ENCODE measurements around the gene DMD.

DMD gene

GRCh38 chrX:31237189-31237588 lies 1974.2 kb downstream of the DMD start:
- H3K4me1 Mint-ChIP-seq: peaks cover 13% of the 10 kb centered on the region
- no peak overlapping the region for H3K4me3 Mint-ChIP-seq
- no peaks in the 10 kb centered on the region for H3K36me3 Mint-ChIP-seq (ENCODE audit: low read depth)
- H3K27me3 Mint-ChIP-seq (ENCODE audit: low read depth): no peaks in the 10 kb centered on the region
- H3K9me3 Mint-ChIP-seq: no peaks in the 10 kb centered on the region
- no peak for TF ChIP-seq CTCF (IDR thresholded peaks at IDR 0.05; ENCODE audit: unreplicated experiment in 3 of 3)
- H3K27ac Mint-ChIP-seq: peak overlapping the region in 2 of 3 experiments; percentile 15 to 78

- Mint-ChIP-seq H3K27ac (peak overlapping the region in 1 of 3 experiments; percentile 77), H3K9me3 (no peaks in the 10 kb centered on the region), H3K36me3 (ENCODE audit: low read depth) (no peaks in the 10 kb centered on the region), H3K4me1 (peaks cover 13% of the 10 kb centered on the region), H3K4me3 (no peak overlapping the region), H3K27me3 (ENCODE audit: low read depth) (no peaks in the 10 kb centered on the region)
- TF ChIP-seq CTCF (IDR thresholded peaks at IDR 0.05; ENCODE audit: unreplicated experiment in 3 of 3): no peak
Observed at GRCh38 chrX:31236231-31236630, 1975.1 kb downstream of the DMD start.

DNA sequence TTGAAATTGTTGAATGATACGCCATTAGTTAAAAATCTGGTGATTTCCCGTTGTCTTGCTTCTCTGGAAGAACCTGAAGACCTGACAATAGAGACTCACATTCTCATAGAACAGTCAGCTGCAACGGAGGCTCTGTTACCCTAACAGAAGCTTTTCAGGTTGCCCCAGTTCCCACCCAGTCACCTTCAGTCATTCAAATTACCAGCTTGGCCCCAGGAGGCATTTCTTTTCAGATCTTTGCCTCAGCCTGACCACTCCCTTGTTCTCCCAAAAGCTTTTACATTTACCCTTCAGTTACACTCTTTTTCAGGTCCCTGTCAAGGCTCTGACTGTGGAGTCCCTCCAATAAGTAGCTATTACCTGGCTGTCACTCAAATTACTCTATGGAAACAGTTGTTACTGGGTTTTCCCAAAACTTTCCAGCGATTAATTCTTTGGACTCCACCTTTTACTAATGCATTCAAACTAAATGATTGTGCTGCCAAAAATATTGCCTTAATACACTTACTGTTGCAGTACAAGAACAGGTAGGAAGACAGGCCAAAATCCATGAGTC lies 1977.3 kb downstream of the DMD start:
- H3K4me1 Mint-ChIP-seq: peaks cover 13% of the 10 kb centered on the region
- peak overlapping the region in 1 of 3 experiments; percentile 14 for H3K27ac Mint-ChIP-seq
- H3K9me3 Mint-ChIP-seq: no peaks in the 10 kb centered on the region
- no peaks in the 10 kb centered on the region for H3K27me3 Mint-ChIP-seq (ENCODE audit: low read depth)
- no peaks in the 10 kb centered on the region for H3K36me3 Mint-ChIP-seq (ENCODE audit: low read depth)
- TF ChIP-seq CTCF (IDR thresholded peaks at IDR 0.05; ENCODE audit: unreplicated experiment in 3 of 3): no peak
- no peak overlapping the region for H3K4me3 Mint-ChIP-seq

GRCh38 chrX:31232506-31232905 lies 1978.8 kb downstream of the DMD start:
- Mint-ChIP-seq H3K4me3 (no peak overlapping the region), H3K27ac (no peak overlapping the region), H3K27me3 (ENCODE audit: low read depth) (no peaks in the 10 kb centered on the region), H3K4me1 (peaks cover 17% of the 10 kb centered on the region), H3K9me3 (no peaks in the 10 kb centered on the region), H3K36me3 (ENCODE audit: low read depth) (no peaks in the 10 kb centered on the region)
- no peak for TF ChIP-seq CTCF (IDR thresholded peaks at IDR 0.05; ENCODE audit: unreplicated experiment in 3 of 3)

DNA sequence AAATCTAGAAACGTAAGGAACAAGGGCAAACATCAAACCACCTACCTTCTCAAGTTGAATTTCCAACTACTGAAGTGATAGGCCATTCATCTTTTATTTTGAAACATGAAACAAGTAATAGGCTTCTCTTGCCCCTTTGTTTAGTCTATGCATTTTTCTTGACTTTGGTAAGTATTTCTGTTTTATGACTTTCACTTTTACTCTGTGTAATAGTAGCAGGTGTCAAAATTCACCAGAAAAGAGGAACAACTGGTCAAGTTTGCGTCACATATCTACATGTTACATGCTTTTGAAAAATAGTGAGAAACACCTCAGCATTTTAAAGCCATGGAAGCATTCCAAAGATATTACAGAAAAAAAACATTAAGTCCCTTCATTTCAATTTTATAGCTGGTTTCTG lies 1982.4 kb downstream of the DMD start:
- Mint-ChIP-seq H3K27ac (peak overlapping the region; percentile 76 to 82 (median 79)), H3K4me1 (peaks cover 9% of the 10 kb centered on the region), H3K4me3 (no peak overlapping the region), H3K9me3 (peaks cover 5% of the 10 kb centered on the region), H3K36me3 (ENCODE audit: low read depth) (no peaks in the 10 kb centered on the region), H3K27me3 (ENCODE audit: low read depth) (no peaks in the 10 kb centered on the region)
- TF ChIP-seq CTCF (IDR thresholded peaks at IDR 0.05; ENCODE audit: unreplicated experiment in 3 of 3): no peak

DNA sequence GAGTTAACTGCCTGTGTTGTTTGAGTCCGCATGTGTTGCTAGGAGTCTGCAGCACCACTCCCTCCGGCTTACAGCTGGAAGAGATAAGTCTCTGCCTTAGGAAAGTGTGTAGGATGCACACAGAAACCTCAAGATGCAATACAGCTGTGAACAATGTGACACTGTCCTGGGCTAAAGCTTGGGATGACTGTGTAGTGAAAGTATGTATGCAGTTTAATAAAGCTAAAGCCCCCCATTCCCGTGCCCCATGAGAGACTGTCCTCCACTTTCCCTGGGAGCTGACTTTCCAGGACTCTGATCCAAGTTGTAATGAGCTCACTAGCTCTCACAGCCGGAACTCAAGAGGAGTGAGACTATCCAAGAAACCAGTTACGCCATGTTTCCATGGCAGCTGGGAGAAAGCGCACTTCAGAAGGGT lies 1982.9 kb downstream of the DMD start:
- peak overlapping the region in 1 of 3 experiments; percentile 32 for H3K4me3 Mint-ChIP-seq
- peak overlapping the region; percentile 76 to 82 (median 79) for H3K27ac Mint-ChIP-seq
- H3K27me3 Mint-ChIP-seq (ENCODE audit: low read depth): no peaks in the 10 kb centered on the region
- peaks cover 9% of the 10 kb centered on the region for H3K4me1 Mint-ChIP-seq
- H3K36me3 Mint-ChIP-seq (ENCODE audit: low read depth): no peaks in the 10 kb centered on the region
- TF ChIP-seq CTCF (IDR thresholded peaks at IDR 0.05; ENCODE audit: unreplicated experiment in 3 of 3): no peak
- peaks cover 5% of the 10 kb centered on the region for H3K9me3 Mint-ChIP-seq
